ENCODE measurements around the gene NR2F1.
A peak's percentile ranks its signal among the peaks of the same experiment; 100 is the strongest.

NR2F1 gene

DNA sequence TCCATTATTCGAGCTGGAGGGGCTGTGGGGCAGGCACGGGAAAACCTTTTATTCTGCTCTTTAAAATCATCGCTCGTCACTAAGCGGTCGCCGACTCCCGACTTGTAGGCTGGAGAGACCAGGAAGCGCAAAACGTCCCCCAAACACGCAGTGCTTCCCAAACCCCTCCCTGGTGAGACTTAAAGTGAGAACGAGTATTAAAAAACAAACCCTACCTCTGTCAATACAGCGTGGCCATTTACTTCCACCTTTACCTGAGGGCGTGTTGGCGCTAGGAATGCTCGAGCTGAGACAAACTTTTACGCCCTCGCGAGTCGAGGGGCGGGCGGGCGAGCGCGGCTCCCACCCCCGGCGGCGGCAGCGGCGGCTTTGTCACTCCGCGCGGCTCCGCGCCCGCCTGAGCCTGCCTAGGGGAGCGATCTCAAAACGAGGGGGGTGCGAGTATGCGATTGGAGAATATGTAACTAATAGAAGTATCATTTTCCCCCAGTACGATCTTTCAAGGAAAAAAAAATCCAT, 2.0 kb upstream of the NR2F1 start, which contains the start of gene NR2F1-AS1:
Gene NR2F1-AS1 (minus strand): TSS at position 293 of the 519 bp plus-strand sequence.
- DNase-seq (ENCODE audit: low read depth), result peak; percentile 40
- no peak for TF ChIP-seq CTCF (IDR thresholded peaks at IDR 0.05; ENCODE audit: low read depth, low read length)
- H3K4me3 ChIP-seq (ENCODE audit: low read depth, low read length), result peak within 1 kb of the TSS; percentile 63

- H3K4me3 ChIP-seq (ENCODE audit: low read depth, low read length), result no peak overlapping the region
- TF ChIP-seq MAX (IDR thresholded peaks at IDR 0.05; ENCODE audit: low read depth, low read length) (no peak), CTCF (IDR thresholded peaks at IDR 0.05; ENCODE audit: low read depth, low read length) (no peak), MYC (IDR thresholded peaks at IDR 0.05; ENCODE audit: low read depth, low read length) (no peak), POLR2A (IDR thresholded peaks at IDR 0.05; ENCODE audit: extremely low read depth, insufficient read length) (no peak)
- DNase-seq (ENCODE audit: low read depth), result no peak
Measured at GRCh38 chr5:93582167-93582462, 907 bp upstream of the NR2F1 start.

GRCh38 chr5:93583439-93583767, 381 bp downstream of the NR2F1 start:
- peak overlapping the region; percentile 61 for H3K4me3 ChIP-seq (ENCODE audit: low read depth, low read length)
- no peak for DNase-seq (ENCODE audit: low read depth)
- TF ChIP-seq MAX (IDR thresholded peaks at IDR 0.05; ENCODE audit: low read depth, low read length), result no peak
- no peak for TF ChIP-seq MYC (IDR thresholded peaks at IDR 0.05; ENCODE audit: low read depth, low read length)
- no peak for TF ChIP-seq CTCF (IDR thresholded peaks at IDR 0.05; ENCODE audit: low read depth, low read length)
- TF ChIP-seq POLR2A (IDR thresholded peaks at IDR 0.05; ENCODE audit: extremely low read depth, insufficient read length), result no peak

- TF ChIP-seq POLR2A (IDR thresholded peaks at IDR 0.05; ENCODE audit: extremely low read depth, insufficient read length), result no peak
- TF ChIP-seq MYC (IDR thresholded peaks at IDR 0.05; ENCODE audit: low read depth, low read length), result no peak
- no peak for TF ChIP-seq CTCF (IDR thresholded peaks at IDR 0.05; ENCODE audit: low read depth, low read length)
- no peak for TF ChIP-seq MAX (IDR thresholded peaks at IDR 0.05; ENCODE audit: low read depth, low read length)
- peak overlapping the region; percentile 61 for H3K4me3 ChIP-seq (ENCODE audit: low read depth, low read length)
Measured at GRCh38 chr5:93583768-93584595, 960 bp downstream of the NR2F1 start.

DNA sequence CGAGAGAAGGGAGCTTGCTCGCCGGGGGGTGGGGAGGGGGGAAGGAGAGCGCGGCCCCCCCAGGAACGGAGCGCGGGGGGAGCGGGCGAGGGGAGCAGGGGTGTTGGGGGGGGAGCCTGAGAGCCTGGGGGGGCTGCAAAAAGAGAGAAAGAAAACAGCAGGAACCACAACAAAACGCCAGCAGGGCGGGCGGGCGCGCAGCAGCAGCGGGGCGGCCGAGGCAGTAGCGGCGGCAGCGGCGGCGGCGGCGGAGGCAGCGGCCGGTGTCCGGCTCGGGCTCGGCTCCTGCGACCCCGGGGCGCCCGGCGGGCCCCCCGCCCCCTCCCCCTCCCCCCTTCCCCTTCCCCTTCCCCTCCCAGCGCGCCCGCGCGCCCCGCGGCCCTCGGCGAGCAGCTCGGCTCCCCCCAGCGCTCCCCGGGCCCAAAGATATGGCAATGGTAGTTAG, 1.6 kb downstream of the NR2F1 start:
- no peak for TF ChIP-seq POLR2A (IDR thresholded peaks at IDR 0.05; ENCODE audit: extremely low read depth, insufficient read length)
- TF ChIP-seq MYC (IDR thresholded peaks at IDR 0.05; ENCODE audit: low read depth, low read length), result no peak
- no peak for TF ChIP-seq CTCF (IDR thresholded peaks at IDR 0.05; ENCODE audit: low read depth, low read length)
- no peak for DNase-seq (ENCODE audit: low read depth)
- H3K4me3 ChIP-seq (ENCODE audit: low read depth, low read length), result peak overlapping the region; percentile 55

More at GRCh38 chr5:93583768-93584595, 960 bp downstream of the NR2F1 start:
- DNase-seq (ENCODE audit: low read depth), result peak; percentile 82

All from NB4 (cell line).